ENCODE results near the gene BLTP1. TPM values are rescaled to one million over a fixed set of nuclear protein-coding genes. Genes with fewer than 3 reads are reported as not detected.
"Not testable (repeated sequence)": the region's sequence is repeated elsewhere in the genome, so short reads cannot be mapped to it uniquely, and the experiment has no call there.

BLTP1 gene, protein sequence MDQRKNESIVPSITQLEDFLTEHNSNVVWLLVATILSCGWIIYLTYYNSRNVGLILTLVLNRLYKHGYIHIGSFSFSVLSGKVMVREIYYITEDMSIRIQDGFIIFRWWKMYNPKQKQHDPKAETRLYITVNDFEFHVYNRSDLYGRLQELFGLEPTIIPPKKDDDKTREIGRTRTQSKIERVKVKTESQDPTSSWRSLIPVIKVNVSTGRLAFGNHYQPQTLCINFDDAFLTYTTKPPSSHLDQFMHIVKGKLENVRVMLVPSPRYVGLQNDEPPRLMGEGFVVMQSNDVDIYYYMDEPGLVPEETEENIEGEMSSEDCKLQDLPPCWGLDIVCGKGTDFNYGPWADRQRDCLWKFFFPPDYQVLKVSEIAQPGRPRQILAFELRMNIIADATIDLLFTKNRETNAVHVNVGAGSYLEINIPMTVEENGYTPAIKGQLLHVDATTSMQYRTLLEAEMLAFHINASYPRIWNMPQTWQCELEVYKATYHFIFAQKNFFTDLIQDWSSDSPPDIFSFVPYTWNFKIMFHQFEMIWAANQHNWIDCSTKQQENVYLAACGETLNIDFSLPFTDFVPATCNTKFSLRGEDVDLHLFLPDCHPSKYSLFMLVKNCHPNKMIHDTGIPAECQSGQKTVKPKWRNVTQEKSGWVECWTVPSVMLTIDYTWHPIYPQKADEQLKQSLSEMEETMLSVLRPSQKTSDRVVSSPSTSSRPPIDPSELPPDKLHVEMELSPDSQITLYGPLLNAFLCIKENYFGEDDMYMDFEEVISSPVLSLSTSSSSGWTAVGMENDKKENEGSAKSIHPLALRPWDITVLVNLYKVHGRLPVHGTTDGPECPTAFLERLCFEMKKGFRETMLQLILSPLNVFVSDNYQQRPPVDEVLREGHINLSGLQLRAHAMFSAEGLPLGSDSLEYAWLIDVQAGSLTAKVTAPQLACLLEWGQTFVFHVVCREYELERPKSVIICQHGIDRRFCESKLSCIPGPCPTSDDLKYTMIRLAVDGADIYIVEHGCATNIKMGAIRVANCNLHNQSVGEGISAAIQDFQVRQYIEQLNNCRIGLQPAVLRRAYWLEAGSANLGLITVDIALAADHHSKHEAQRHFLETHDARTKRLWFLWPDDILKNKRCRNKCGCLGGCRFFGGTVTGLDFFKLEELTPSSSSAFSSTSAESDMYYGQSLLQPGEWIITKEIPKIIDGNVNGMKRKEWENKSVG (N-terminal part only)
- total RNA-seq (2021; fragmentation: NEBNext Ultra II Directional; extraction: Animal tissue kit (Norgen Biotek cat#: 25700)), result 10 to 100 TPM; 25.6 to 30.7 (median 29.3) TPM
- long read RNA-seq, partial matches to known transcripts, result 7 of 9 reads
- long read RNA-seq, other reads (novel, unspliced or antisense), result 2 of 9 reads

DNA sequence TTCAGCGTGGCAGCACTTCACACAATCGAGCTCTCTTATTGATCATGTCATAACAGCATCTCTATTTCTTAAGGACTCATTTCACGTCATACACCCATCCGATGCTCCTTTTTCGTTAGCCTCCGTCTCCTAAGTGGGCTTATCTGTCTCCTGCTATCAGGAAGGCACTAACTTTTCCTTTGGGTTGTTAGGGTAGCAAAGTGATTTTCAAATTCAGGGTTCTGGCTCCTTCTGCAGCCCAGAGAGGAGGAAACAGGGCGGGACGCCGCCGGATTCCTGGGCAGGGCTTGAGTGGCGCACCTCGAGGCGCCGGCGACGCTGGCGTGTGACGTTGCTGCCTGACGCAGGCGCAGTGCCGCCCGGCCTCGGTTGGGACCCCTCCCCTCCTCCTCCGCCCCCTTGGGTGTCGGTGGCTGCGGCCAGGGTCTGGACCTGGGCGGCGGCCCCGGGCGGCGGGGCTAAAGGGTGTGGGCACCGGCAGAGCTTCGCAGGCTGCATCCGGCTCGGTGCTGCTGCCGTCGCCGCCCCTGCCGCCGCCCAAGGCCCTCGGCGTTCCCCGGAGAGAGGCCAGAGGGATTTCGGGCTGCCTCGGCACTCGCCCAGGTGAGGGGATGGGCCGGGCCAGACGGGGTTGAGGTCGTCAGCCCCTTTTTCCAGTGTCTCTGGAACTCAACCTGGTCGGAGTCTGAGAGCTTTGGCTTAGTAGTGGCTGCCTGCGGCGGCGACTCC, at the start of gene BLTP1:
Gene BLTP1, plus strand, starts transcription at position 350 of the 729 bp plus-strand sequence. CDS start 18,317 bp downstream, outside the sequence.
- H3K27me3 Mint-ChIP-seq (ENCODE audit: insufficient read depth), result no peaks in the 10 kb centered on the region
- H3K36me3 Mint-ChIP-seq (ENCODE audit: low read depth), result peaks cover 14% of the 10 kb centered on the region
- H3K4me1 Mint-ChIP-seq (ENCODE audit: low read depth), result peaks cover 44% of the 10 kb centered on the region
- DNase-seq, result peak; percentile 65
- H3K9me3 Mint-ChIP-seq, result no peaks in the 10 kb centered on the region
- TF ChIP-seq, protein P1, sequence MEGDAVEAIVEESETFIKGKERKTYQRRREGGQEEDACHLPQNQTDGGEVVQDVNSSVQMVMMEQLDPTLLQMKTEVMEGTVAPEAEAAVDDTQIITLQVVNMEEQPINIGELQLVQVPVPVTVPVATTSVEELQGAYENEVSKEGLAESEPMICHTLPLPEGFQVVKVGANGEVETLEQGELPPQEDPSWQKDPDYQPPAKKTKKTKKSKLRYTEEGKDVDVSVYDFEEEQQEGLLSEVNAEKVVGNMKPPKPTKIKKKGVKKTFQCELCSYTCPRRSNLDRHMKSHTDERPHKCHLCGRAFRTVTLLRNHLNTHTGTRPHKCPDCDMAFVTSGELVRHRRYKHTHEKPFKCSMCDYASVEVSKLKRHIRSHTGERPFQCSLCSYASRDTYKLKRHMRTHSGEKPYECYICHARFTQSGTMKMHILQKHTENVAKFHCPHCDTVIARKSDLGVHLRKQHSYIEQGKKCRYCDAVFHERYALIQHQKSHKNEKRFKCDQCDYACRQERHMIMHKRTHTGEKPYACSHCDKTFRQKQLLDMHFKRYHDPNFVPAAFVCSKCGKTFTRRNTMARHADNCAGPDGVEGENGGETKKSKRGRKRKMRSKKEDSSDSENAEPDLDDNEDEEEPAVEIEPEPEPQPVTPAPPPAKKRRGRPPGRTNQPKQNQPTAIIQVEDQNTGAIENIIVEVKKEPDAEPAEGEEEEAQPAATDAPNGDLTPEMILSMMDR (IDR thresholded peaks at IDR 0.05), result no peak
- peak within 1 kb of the TSS; percentile 92 for H3K27ac Mint-ChIP-seq
- H3K4me3 Mint-ChIP-seq, result peak within 1 kb of the TSS; percentile 94

DNA sequence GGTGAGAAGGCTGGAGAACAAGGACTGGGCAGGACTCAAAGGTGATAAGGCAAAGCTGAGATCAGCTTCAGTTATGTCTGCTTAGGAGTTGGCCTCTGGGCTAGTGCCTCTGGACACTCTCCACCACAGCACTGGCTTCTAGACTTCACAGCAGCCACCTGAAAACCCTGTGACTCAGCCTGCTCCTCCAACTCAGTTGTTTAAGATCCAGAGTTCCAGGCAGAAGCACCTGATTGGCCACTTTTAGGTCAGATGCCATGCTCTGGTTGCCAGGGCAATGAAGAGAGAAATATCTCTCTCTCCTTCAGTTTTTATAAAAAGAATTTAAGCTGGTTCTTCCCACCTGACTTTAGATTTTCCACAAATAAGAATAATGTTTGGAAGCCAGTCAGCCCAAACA, 47.9 kb upstream of the BLTP1 start:
- H3K4me3 Mint-ChIP-seq, result no peak overlapping the region
- no peaks in the 10 kb centered on the region for H3K9me3 Mint-ChIP-seq
- TF ChIP-seq, protein P1 (IDR thresholded peaks at IDR 0.05), result no peak
- H3K27ac Mint-ChIP-seq, result no peak overlapping the region
- no peak for DNase-seq
- peaks cover 3% of the 10 kb centered on the region for H3K27me3 Mint-ChIP-seq (ENCODE audit: insufficient read depth)
- H3K4me1 Mint-ChIP-seq (ENCODE audit: low read depth), result no peaks in the 10 kb centered on the region; the same call in 1 of the 2 replicates
- no peaks in the 10 kb centered on the region for H3K36me3 Mint-ChIP-seq (ENCODE audit: low read depth)

DNA sequence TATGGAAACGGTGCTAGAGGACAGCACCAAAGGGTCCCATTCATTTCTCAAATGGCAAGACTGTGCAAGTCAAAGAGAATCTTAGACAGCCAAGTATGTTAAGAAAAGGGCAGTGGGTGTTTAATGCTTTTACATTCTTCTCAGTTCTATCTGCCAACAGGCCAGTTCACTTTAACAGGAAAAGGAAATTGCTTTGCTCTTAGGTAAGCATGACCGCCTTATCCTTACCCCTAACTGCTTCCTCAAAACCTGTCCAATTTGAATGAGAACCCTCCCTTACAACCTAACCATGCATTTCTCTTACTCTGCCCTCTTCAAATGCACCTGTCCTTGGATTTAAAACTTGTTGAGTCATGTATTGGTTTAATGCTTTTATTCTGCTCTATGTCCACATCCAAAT, 44.5 kb upstream of the BLTP1 start:
- peaks cover 3% of the 10 kb centered on the region for H3K27me3 Mint-ChIP-seq (ENCODE audit: insufficient read depth)
- TF ChIP-seq, protein P1 (IDR thresholded peaks at IDR 0.05), result no peak
- no peak overlapping the region for H3K27ac Mint-ChIP-seq
- no peaks in the 10 kb centered on the region for H3K4me1 Mint-ChIP-seq (ENCODE audit: low read depth)
- H3K9me3 Mint-ChIP-seq, result no peaks in the 10 kb centered on the region
- H3K36me3 Mint-ChIP-seq (ENCODE audit: low read depth), result no peaks in the 10 kb centered on the region
- H3K4me3 Mint-ChIP-seq, result no peak overlapping the region
- no peak for DNase-seq

DNA sequence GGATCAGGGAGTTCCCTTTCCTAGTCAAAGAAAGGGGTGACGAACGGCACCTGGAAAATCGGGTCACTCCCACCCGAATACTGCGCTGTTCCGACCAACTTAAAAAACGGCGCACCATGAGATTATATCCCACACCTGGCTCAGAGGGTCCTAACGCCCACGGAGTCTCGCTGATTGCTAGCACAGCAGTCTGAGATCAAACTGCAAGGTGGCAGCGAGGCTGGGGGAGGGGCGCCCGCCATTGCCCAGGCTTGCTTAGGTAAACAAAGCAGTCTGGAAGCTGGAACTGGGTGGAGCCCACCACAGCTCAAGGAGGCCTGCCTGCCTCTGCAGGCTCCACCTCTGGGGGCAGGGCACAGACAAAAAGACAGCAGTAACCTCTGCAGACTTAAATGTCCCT, 41.8 kb upstream of the BLTP1 start:
- H3K4me3 Mint-ChIP-seq; H3K27me3 Mint-ChIP-seq (ENCODE audit: insufficient read depth); DNase-seq; H3K27ac Mint-ChIP-seq; H3K36me3 Mint-ChIP-seq (ENCODE audit: low read depth); H3K4me1 Mint-ChIP-seq (ENCODE audit: low read depth); H3K9me3 Mint-ChIP-seq: not testable (repeated sequence)

DNA sequence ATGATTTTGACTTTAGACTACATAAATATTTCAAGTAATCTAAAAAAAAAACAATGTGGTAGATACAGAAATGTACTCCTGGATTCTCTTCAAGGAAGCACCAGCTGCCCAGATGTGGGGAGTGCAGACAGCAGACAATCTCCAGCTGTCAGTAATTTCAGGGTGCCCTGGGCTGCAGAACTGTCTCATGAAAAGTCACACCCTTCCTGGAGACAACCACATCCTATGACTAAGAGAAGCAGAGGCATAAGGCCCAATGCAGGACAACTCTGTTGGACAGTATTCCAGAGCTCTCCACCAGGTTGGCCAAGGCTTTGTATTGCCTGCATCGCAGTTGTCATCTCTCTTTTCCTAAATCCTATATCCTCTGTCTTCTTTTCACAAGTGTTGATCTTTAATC, 34.4 kb upstream of the BLTP1 start:
- Mint-ChIP-seq H3K9me3 (no peaks in the 10 kb centered on the region), H3K27ac (no peak overlapping the region), H3K27me3 (ENCODE audit: insufficient read depth) (peaks cover 3% of the 10 kb centered on the region), H3K4me3 (no peak overlapping the region), H3K4me1 (ENCODE audit: low read depth) (no peaks in the 10 kb centered on the region), H3K36me3 (ENCODE audit: low read depth) (no peaks in the 10 kb centered on the region)
- DNase-seq, result no peak
- TF ChIP-seq, protein P1 (IDR thresholded peaks at IDR 0.05), result no peak

Measured in HFFc6 (cell line).